ENCODE data around the gene MICALL1.

DNA sequence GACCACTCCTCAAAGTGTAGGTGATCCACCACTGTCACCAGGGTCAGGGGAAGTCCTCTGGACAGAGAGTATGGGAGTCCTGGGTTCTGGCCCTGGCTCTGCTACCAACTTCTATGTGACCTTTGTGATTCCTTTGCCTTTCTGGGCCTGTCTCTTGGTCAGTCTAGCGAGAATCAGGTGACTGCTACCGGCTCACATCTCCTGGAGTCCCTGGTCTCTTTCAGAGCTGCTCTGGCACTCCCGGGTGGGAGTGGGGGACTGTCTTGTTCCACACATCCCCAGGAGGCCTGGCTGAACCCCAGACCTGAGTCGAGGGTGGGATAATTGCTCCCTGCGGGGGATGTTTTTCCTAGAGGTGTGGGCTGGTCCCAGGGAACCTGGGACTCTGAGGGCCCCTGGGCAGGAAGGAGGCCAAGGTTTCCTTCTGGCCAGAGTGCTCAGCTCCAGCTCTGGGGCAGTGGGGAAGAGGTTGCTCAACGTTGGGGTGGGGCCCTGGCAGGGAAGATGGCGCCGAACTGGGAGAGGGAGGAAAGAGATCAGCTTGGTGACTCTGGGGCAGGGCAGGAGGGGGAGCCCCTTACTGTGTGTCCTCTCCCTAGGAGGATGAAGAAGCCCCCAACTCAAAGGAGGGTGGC, 76.2 kb downstream of the MICALL1 start:
- TF ChIP-seq, protein P1, sequence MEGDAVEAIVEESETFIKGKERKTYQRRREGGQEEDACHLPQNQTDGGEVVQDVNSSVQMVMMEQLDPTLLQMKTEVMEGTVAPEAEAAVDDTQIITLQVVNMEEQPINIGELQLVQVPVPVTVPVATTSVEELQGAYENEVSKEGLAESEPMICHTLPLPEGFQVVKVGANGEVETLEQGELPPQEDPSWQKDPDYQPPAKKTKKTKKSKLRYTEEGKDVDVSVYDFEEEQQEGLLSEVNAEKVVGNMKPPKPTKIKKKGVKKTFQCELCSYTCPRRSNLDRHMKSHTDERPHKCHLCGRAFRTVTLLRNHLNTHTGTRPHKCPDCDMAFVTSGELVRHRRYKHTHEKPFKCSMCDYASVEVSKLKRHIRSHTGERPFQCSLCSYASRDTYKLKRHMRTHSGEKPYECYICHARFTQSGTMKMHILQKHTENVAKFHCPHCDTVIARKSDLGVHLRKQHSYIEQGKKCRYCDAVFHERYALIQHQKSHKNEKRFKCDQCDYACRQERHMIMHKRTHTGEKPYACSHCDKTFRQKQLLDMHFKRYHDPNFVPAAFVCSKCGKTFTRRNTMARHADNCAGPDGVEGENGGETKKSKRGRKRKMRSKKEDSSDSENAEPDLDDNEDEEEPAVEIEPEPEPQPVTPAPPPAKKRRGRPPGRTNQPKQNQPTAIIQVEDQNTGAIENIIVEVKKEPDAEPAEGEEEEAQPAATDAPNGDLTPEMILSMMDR (IDR thresholded peaks at IDR 0.05): no peak
- TF ChIP-seq POLR2A (IDR thresholded peaks at IDR 0.05): no peak
